ENCODE results near the gene SRGAP1.

DNA sequence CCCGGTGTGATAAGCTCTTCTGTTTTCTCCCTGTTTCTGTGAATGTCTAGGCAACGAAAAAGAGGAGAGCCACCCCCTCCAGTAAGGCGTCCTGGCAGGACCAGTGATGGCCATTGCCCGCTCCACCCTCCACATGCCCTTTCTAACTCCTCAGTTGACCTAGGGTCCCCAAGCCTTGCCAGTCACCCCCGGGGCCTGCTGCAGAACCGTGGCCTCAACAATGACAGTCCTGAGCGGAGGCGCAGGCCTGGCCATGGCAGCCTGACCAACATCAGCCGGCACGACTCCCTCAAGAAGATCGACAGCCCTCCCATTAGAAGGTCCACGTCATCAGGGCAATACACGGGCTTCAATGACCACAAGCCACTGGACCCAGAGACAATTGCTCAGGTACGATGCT, 283.3 kb downstream of the SRGAP1 start:
- TF ChIP-seq, protein P1, sequence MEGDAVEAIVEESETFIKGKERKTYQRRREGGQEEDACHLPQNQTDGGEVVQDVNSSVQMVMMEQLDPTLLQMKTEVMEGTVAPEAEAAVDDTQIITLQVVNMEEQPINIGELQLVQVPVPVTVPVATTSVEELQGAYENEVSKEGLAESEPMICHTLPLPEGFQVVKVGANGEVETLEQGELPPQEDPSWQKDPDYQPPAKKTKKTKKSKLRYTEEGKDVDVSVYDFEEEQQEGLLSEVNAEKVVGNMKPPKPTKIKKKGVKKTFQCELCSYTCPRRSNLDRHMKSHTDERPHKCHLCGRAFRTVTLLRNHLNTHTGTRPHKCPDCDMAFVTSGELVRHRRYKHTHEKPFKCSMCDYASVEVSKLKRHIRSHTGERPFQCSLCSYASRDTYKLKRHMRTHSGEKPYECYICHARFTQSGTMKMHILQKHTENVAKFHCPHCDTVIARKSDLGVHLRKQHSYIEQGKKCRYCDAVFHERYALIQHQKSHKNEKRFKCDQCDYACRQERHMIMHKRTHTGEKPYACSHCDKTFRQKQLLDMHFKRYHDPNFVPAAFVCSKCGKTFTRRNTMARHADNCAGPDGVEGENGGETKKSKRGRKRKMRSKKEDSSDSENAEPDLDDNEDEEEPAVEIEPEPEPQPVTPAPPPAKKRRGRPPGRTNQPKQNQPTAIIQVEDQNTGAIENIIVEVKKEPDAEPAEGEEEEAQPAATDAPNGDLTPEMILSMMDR (IDR thresholded peaks at IDR 0.05; ENCODE audit: borderline replicate concordance, extremely low read depth, low read length, poor library complexity, severe bottlenecking): no peak
- TF ChIP-seq EZH2 (IDR thresholded peaks at IDR 0.05; ENCODE audit: borderline replicate concordance, low read depth, low read length, severe bottlenecking): no peak

All from DND-41 (cell line).